GM19395 (cell line): ENCODE measurements around the gene ANTXR2.

Experiments
- ATAC-seq: cut with Tn5 transposase; IDR thresholded peaks from one replicate; pipeline ENCODE4 v1.9.1; 2021; ENCODE audit warnings: mild to moderate bottlenecking, moderate library complexity; ENCODE audit not compliant: unreplicated experiment

Gene ANTXR2

DNA sequence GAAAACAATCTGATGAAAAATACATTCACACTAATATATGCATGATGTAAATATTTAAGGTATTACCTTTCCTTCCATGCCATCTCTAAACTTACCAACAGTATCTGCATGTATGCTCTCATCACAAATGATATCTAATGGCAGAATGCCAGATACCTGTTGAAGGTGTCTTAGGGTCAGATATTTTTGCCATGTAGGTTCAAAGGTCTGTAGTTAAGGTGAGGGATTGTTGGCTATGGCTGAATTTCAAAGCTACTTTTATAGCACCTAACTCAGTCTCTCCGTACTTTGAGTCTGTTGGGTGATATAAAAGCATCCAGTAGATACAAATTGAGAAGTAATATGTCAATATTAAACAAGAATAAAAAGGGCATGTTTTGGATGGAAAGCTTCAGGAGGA, 19.8 kb upstream of the ANTXR2 start:
- ATAC-seq = no peak

DNA sequence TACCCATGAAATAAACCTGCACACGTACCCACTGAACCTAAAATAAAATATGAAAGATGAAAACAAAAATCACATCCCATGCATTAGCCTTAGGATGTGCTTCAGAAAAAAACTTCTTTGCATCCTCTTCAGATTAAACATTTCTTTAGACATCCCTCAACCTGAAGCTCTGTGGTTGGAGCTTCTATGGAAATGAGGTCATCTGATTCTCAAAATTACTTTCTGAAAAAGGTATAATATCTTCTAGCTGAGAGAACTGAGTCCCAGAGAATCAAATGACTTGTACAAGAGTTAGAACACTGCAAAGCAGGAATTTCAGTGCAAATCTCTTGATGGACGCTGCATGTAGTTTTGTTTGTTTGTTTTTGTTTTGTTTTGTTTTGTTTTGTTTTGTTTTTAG, 19.1 kb upstream of the ANTXR2 start:
- ATAC-seq = no peak

DNA sequence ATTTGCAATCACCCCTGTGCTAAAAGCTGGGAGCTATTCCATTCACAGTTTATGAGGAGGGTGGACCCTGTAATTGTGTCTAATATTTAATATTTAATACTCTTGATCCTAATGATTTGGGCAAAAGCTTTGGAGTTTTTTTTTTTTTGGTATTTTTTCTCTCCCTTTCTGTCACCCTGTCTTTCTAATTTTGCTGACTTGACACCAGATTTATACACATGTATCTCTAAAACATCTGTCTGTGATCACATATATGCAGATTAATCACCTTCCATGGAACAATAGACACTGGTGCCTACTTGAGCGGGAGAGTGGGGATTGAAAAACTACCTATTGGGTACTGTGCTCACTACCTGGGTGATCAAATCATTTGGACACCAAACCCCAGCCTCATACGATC, 18.7 kb upstream of the ANTXR2 start:
- ATAC-seq = no peak

- ATAC-seq = no peak
Observed at GRCh38 chr4:80091184-80091583, 18.2 kb upstream of the ANTXR2 start.

DNA sequence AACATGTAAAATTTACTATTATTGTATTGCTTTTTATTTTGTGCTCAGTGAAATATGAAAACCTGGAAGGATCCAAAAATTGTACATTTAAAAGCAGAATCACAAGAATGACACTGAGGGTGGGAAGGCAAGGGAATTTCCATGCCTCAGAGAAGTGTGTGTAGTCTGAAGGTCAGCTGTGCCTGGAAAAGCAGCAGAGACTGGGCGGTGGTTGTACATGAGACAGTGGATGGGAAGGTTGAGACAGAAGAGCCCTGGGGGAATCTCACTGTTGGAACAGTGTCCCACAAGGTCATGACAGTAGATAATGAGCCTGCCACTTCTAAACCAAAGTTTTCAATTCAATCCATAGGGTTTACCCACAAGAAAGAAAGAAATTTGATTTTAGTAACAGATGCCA, 17.1 kb upstream of the ANTXR2 start:
- no peak for ATAC-seq

GRCh38 chr4:80088471-80088870, 15.4 kb upstream of the ANTXR2 start:
- ATAC-seq = no peak

GRCh38 chr4:80086296-80086695, 13.3 kb upstream of the ANTXR2 start:
- ATAC-seq = no peak

- ATAC-seq = no peak
Observed at GRCh38 chr4:80085081-80085480, 12.1 kb upstream of the ANTXR2 start.

DNA sequence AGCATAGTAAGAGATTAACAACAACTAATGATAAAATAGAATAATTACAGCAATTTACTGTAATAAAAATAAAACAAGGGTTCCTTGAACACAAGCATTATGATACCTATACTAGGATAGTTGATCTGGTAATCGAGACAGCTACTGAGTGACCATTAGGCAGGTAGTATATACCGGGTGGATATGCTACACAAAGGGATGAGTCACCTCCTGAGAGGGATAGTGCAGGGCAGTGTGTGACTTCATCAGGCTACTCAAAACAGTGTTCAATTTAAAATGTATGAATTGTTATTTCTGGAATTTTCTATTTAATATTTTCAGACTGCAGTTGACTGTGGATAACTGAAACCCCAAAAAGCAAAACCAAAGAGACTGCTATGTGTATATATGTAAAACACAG, 9.7 kb upstream of the ANTXR2 start:
- ATAC-seq = no peak

GRCh38 chr4:80081566-80081965, 8.5 kb upstream of the ANTXR2 start:
- no peak for ATAC-seq

DNA sequence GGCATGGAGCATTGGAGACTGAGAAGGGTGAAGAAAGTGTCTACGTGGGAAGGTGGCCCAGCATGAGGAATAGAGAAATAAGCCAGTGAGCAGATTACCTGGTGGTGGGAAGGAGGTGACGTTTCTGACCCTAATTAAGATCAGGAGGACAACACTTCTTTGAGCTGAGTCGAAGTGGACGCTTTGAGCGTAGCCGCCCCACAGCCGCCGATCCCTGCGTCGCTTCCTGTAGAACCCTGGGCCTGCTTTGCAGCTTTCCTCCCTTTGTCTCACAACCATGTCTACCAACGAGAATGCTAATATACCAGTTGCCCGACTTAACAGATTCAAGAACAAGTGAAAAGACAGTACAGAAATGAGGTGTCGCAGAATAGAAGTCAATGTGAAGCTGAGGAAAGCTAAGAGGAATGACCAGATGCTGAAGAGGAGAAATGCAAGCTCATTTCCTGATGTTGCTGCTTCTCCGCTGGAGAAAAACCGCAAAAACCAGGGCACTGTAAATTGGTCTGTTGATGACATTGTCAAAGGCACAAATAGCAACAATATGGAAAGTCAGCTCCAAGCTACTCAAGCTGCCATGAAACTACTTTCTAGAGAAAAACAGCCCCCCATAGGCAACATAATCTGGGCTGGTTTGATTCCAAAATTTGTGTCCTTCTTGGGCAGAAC, 6.4 kb upstream of the ANTXR2 start:
- no peak for ATAC-seq

GRCh38 chr4:80078346-80079092, 5.5 kb upstream of the ANTXR2 start:
- ATAC-seq = no peak

DNA sequence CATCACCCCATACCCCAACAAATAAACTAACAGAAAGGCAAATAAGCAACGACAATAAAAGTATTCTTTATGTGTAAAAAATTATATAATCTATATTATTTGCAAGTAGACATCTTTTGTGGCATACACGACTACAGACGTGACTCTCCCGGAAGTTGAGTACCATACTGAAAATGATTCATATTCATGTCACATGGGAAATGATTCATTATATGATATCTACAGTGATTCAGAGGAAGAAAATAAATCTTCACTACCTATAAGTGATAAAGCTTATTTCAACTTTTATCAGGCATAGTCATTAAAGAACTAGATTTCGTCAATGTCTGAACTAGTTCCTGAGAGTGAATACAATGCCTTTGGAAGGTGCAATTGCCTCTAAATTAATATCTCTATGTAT, 4.6 kb upstream of the ANTXR2 start:
- no peak for ATAC-seq

- no peak for ATAC-seq
Observed at GRCh38 chr4:80076681-80077080, 3.7 kb upstream of the ANTXR2 start.

DNA sequence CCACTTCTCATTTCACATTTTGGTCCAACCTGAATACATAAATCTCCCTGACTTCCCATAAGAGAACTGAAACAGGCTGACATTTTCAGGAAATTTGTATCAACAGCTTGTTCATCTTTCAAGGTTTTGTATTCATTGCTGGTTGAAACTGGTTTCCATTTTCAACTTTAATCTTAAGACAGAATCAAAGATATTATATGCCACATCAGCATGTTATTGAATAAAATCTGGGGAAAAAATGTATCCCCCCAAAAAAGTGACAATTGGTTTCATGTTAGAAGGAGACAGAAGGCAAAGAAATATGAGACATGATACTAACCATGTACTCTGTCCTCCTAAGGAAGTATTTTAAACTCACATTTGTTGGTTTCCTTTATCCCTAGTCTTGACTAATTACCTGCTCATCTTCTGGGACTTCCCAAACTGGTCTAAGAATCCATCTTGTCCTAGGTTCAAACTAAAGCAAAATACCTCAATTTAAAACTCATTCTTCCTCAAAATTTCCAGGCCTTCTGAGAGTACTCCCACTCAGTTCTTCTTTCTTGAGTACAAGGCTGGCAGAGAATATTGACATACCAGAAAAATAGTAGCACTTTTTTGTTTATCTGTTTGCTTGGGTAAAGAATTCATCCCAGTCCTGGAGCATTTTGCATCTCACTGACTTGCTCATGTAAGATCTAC, 3.1 kb upstream of the ANTXR2 start:
- ATAC-seq = no peak

- ATAC-seq = no peak
Observed at GRCh38 chr4:80074651-80075050, 1.6 kb upstream of the ANTXR2 start.

GRCh38 chr4:80074069-80074468, 1.0 kb upstream of the ANTXR2 start:
- no peak for ATAC-seq

DNA sequence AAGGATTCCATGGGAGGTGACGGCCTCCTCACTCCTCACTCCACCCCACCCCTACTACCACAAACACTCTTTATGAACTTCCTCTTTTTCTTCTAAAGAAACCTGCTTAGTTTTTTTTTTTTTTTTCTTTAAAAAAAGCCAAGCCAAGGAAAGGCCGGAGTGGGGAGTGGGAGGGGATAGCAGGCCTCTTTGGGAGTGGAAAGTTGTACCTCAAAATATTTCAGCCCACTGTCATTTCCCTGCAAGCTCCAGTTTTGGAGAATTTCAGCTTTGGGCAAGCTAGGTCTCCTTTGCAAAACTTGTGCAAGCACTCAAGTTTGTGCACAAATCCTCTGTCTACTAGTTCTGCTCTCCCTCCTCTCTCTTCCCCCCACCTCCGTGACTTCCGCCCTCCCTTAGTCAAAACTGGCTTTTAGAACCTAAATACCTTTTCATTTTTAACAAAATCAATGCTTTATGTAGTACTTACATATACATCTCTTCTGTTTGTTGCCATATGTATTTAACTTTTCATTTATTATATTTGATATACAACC, 512 bp upstream of the ANTXR2 start:
- peak; percentile 62 for ATAC-seq

- peak; percentile 16 for ATAC-seq
Observed at GRCh38 chr4:80072228-80072743, 743 bp downstream of the ANTXR2 start.

DNA sequence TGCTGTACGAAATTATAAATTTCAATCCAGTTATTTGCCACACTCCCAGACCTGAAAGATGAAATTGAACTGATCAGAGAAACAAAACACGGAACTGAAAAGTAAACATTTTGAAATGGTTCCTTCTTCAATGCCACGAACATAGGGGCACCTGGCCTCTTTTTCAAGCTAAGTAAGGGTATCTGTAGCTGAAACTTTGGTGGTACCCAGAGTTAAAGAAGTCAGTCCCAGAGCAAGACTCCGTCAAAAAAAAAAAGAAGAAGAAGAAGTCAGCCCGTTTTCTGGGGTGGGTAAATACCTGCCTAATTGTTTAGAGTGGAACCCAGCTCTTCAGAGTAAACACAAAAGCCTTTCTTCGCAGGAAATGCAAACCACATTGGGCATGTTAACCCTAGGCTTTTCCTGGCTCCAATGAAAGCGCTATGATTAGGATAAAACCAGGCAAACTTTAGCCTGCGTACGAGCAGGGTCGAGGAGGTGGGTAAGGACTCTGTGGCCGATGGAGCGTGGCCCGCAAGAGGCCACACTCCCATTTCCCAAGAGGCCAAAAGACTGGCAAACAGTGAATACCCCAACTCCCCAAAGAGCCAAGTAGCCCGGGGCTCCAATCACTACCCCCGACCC, 1.3 kb downstream of the ANTXR2 start:
- ATAC-seq = peak; percentile 33
